LoVo (cell line): ENCODE results near the gene SLC25A30.
A peak's percentile ranks its signal among the peaks of the same experiment; 100 is the strongest.
"Not testable (repeated sequence)": the region's sequence is repeated elsewhere in the genome, so short reads cannot be mapped to it uniquely, and the experiment has no call there.

Experiments used
- DNase-seq: peaks from one replicate; pipeline ENCODE4 v3.0.0-alpha.2; 2016; ENCODE audit warnings: low spot score

Gene SLC25A30

DNA sequence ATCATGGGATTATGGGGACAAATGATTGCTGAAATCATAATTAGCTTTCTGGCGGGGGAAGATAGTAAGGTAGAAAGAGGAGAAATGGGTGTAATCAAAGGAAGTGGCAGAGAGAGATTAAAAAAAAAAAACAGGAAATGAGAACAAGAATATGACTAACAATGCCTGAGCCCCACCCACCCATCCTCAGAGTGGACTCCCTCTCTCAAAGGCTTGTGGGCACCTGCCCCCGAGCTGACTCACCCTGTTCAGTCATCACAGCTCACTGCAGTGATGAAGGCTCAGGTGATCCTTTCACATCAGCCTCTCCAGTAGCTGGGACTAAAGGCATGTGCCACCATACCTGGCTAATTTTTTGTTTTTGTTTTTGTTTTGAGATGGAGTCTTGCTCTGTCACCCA lies 50.8 kb downstream of the SLC25A30 start:
- DNase-seq = peak; percentile 91

DNA sequence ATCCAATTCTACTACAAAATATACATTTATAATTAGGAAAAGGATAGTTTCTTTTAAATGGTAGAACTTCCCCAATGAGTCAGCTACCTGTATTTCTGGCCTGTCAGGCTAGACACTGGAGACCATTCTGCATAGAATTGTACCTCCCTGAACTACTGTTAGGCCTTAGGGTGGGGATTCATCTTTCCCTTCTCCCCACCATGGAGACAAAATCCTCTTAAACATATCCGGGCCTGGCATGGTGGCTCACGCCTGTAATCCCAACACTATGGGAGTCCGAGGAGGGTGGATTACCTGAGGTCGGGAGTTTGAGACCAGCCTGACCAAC lies 52.7 kb downstream of the SLC25A30 start:
- DNase-seq = no peak

DNA sequence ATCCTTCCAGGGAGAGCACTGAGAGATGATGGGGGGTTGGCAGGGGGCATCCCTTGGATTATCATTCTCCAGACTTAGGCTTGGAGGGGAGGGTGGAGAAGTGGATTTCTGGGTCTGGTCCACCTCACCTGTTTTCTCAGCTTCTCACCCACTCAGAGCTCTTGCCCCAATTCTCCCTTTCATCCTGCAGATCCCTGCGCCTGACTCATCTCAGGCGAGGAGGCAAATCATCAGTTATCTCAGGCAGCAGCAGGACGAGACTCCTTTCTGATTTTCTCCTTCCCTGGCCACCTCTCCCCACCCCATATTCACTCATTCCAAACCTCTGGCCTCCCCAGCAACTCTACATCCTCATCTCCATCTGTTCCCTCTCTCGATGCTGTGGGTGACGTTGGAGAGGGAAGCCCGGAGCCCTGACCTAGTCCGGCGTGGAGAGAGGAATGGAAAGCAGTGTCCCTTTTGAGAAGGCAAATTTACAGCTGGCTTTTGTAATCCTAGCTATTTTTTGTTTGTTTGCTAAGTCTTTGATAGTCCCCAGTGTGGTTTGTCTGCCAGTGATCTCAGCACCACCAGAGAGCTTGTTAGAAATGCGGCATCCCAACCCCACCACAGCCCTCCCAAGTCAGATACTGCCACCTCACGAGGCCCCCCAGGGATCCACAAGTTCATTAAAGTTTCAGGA lies 53.2 kb downstream of the SLC25A30 start:
- DNase-seq = no peak

DNA sequence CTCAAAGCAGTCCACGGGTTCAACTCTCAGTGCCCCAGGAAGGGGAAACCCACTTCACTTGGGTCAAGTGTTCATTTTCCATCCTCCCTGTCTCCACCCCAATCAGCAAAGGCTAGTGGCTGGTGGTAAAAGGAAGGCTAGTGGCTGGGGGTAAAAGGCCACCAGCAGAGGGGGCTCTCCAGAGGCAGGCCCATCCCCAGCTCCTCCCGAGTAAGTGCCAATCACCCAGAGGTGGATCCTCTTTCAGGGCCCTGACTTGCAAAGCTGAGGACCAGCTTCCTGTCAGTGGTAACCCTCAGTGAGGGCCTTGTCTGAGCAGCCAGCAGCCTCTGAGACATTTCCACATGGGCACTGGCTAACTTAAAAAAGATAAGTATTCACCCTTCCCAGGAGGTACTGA lies 55.2 kb downstream of the SLC25A30 start:
- DNase-seq = no peak

DNA sequence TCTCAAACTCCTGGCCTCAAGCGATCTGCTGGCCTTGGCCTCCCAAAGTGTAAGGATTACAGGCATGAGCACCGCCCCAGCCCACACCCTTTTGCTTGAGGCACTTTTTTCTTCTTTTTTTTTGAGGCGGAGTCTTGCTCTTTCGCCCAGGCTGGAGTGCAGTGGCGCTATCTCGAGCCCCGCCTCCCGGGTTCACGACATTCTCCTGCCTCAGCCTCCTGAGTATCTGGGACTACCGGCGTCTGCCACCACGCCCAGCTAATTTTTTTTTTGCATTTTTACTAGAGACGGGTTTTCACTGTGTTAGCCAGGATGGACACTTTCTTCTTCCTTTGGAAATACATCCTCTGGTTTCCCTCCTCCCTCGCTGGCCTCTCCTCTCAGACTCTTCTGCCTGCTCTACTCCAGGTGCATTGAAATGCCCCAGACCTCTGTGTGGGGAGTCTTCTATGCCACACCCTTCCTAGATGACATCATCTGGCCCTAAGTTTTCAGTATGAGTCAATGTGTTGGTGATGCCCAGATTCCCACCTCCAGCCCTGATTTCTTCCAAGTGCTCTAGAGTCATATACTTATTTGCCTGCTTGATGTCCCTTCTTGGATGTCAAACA lies 56.5 kb downstream of the SLC25A30 start:
- peak; percentile 82 for DNase-seq

DNA sequence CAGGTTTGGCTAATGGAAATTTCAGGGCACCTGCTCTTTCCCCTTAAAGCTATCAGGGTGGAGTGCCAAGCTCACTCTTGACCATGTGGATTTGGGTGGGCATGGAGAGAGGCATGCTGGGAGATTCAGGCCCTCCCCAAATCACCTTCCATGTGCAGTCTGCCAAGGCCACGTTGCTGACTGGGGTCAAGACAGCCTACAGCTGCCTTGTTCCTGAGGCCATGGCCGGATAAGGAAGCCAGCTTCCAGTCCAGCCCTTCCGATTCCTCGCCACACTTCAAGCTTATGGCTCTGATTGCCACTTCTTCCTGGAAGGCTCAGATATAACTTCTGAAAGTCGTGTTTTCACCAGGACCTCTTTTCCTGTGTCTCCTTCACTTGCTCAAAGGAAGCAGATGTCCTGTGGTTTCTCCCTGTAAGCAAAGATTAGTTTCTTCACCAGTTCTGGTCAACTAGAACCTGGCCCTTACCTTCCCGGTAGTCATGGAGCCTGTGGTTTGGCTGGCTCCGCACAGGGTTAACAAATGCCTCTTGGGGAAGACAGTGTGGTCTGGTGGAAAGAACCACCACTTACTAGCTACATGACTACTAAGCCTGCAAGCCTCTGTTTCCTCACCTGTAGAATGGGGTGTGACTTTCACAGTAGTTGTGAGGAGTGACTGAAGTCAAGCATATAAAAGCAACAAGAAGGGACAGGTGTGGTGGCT lies 61.1 kb downstream of the SLC25A30 start:
- no peak for DNase-seq

DNA sequence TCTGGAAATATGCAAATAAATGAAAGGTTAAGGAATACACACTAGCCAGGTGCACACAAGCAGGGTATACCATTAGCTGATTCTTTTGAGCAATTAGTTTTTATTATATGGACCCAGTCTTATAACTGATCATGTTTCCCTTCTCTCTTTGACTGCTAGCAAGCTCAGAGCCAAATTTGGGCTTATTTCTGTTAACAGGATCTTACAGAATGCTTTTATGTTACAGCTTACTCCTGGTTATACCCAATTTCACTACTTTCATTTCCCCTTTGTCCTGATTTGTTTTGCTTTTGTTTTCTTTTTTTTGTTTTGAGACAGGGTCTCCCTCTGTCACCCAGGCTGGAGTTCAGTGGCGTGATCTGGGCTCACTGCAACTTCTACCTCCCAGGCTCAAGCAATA lies 64.3 kb downstream of the SLC25A30 start:
- DNase-seq = no peak

DNA sequence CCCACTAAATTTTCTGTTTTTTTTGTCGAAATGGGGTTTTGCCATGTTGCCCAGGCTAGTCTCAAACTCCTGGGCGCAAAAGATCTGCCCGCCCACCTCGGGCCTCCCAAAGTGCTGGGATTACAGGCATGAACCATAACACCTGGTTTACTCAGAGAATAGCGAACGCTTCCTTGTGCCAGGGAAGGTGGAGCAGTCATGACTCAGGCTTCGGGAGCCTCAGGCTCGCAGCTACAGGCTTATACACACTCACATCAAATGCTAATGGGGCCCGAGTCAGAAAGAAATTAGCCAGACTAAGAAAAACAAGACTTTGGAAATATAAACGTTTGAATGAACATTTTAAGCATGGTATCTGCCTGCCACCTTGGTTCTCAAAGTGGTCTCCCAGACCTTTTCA lies 66.1 kb downstream of the SLC25A30 start:
- DNase-seq = no peak

DNA sequence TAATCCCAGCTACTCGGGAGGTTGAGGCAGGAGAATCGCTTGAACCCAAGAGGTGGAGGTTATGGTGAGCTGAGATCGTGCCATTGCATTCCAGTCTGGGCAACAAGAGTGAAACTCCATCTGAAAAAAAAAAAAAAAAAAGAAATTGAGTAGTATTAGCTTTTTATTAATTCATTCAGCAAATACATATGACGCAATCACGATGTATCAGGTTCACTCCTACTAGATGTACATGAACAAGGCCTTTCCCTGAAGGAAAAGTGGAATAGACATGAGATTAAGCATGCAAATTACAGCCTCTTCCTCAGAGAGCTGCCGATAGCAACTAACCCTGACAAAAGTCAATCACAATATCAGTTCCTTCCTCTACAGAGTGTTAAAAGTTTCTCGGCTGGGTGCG lies 68.0 kb downstream of the SLC25A30 start:
- no peak for DNase-seq

DNA sequence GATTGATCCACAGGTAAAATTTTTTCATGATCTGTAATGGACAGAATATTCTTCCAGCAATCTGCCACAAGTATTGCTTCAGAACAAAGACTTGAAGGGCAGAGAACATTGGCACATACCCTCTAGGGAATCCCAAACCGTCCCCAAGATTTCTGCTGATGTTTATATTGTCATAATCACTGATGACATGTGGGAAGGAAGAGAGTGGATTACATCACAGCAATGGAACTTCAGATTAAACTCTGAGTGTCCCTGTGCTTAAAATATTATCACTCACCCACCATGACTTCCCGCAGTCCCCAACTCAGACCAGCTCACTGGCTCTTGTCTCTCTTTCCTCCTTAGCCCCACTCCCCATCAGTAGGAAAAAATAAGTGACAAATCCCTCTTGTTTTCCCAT lies 68.7 kb downstream of the SLC25A30 start:
- DNase-seq = no peak

DNA sequence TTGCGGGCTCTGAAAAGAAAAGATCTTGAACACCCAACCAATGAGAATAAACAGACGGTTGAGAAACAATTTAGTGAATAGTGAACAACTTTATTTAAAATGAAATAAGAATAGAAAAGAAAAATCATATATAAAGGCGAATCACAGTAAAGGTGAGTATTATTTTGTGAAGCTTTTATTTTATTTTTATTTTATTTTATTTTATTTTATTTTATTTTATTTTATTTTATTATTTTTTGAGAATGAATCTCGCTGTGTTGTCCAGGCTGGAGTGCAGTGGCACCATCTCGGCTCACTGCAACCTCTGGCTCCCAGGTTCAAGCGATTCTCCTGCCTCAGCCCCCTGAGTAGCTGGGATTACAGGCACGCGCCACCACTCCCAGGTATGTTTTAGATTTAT lies 74.1 kb downstream of the SLC25A30 start:
- DNase-seq = not testable (repeated sequence)
